GM23248 (cell line): ENCODE results near the gene GRM7.

Experiments used
- EZH2 ChIP-seq: fragments of 200-600 bp; sonication (generic); IDR thresholded peaks from 2 replicates; pipeline ENCODE4 v1.6.1; 2018; ENCODE audit warnings: antibody characterized with exemption, mild to moderate bottlenecking; ENCODE audit not compliant: insufficient read depth, poor library complexity, severe bottlenecking
- EZH2phosphoT487 ChIP-seq: fragments of 200-600 bp; sonication (generic); IDR thresholded peaks from 2 replicates; pipeline ENCODE4 v1.6.1; 2018; ENCODE audit warnings: antibody characterized with exemption, moderate library complexity, mild to moderate bottlenecking, low read depth; ENCODE audit not compliant: insufficient read depth

DNA sequence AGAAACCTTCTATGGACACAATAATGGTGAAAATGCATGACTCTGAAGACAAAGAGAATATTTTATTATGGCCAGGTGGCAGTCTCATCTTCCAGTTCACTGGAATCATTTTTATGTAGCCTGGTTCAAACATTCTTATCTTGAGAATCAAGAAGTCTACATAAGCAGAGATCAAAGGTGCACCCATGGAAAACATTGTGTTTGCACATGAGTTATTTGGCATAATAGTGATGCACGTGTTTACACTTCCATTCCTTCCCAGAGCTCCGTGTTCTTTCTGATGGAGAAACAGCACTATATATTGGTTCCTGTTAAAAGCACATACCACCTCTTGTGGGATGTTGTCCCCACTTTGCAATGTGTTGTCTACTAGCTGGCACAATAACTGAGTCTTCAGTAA, 572.2 kb downstream of the GRM7 start:
- no peak for TF ChIP-seq EZH2phosphoT487
- no peak for TF ChIP-seq EZH2
